Loucy (cell line): ENCODE measurements around the gene SASH3.

Experiments
- H2AFZ ChIP-seq: fragments of 200-600 bp; sonication (generic); 2 replicates; pipeline ENCODE4 v1.6.0; 2016; ENCODE audit warnings: antibody characterized with exemption, mild to moderate bottlenecking, low read length, moderate library complexity
- H3F3A ChIP-seq: fragments of 200-600 bp; 2 replicates; pipeline ENCODE4 v1.6.0; 2016; ENCODE audit warnings: antibody characterized with exemption, low read depth, mild to moderate bottlenecking
- H3K27me3 ChIP-seq: fragments of 200-600 bp; sonication (generic); 2 replicates; pipeline ENCODE4 v1.6.1; 2014; ENCODE audit warnings: low read length, mild to moderate bottlenecking; ENCODE audit not compliant: insufficient read depth, poor library complexity, severe bottlenecking
- H3K36me3 ChIP-seq: fragments of 200-600 bp; sonication (generic); 2 replicates; pipeline ENCODE4 v1.6.1; 2016; ENCODE audit warnings: low read length; ENCODE audit not compliant: insufficient read depth
- H3K4me1 ChIP-seq: fragments of 200-600 bp; sonication (generic); 2 replicates; pipeline ENCODE4 v1.5.1; 2014; ENCODE audit warnings: low read length, mild to moderate bottlenecking; ENCODE audit not compliant: insufficient read depth, poor library complexity, severe bottlenecking
- H3K4me2 ChIP-seq: fragments of 200-600 bp; sonication (generic); 2 replicates; pipeline ENCODE4 v1.6.0; 2014; ENCODE audit warnings: antibody characterized with exemption, low read length, low read depth, mild to moderate bottlenecking; ENCODE audit not compliant: poor library complexity, severe bottlenecking
- H3K4me3 ChIP-seq: fragments of 200-600 bp; sonication (generic); 2 replicates; pipeline ENCODE4 v1.5.1; 2014; ENCODE audit warnings: low read length, mild to moderate bottlenecking, mixed read lengths; ENCODE audit not compliant: poor library complexity, severe bottlenecking
- H3K79me2 ChIP-seq: fragments of 200-600 bp; sonication (generic); 2 replicates; pipeline ENCODE4 v1.6.1; 2014; ENCODE audit warnings: low read length; ENCODE audit not compliant: insufficient read depth
- H3K9ac ChIP-seq: fragments of 200-600 bp; sonication (generic); 2 replicates; pipeline ENCODE4 v1.6.0; 2014; ENCODE audit warnings: mild to moderate bottlenecking, low read depth, low read length, moderate library complexity; ENCODE audit not compliant: poor library complexity, severe bottlenecking
- H3K9me2 ChIP-seq: fragments of 200-600 bp; sonication (generic); replicated peaks from 2 replicates; pipeline ENCODE4 v1.6.1; 2016; ENCODE audit warnings: low read depth, low read length, mixed read lengths
- H3K9me3 ChIP-seq: fragments of 200-600 bp; sonication (generic); 2 replicates; pipeline ENCODE4 v1.6.1; 2014; ENCODE audit warnings: mild to moderate bottlenecking, antibody characterized with exemption, low read length, low read depth; ENCODE audit not compliant: insufficient read depth
- H4K20me1 ChIP-seq: fragments of 200-600 bp; sonication (generic); 2 replicates; pipeline ENCODE4 v1.6.0; 2014; ENCODE audit warnings: antibody characterized with exemption, low read length, mild to moderate bottlenecking; ENCODE audit not compliant: insufficient read depth, poor library complexity, severe bottlenecking
- CTCF ChIP-seq: fragments of 200-600 bp; sonication (generic); conservative IDR thresholded peaks from 2 replicates; pipeline ENCODE4 v1.5.1; 2014; ENCODE audit warnings: mild to moderate bottlenecking, antibody characterized with exemption, low read length
- EZH2phosphoT487 ChIP-seq: fragments of 200-600 bp; IDR thresholded peaks from 2 replicates; pipeline ENCODE4 v1.6.1; 2018; ENCODE audit warnings: antibody characterized with exemption, mild to moderate bottlenecking, moderate library complexity, borderline replicate concordance

Gene SASH3

GRCh38 chrX:129771266-129771995 is 8.3 kb upstream of the SASH3 start:
- no peaks in the 10 kb centered on the region for H3K36me3 ChIP-seq
- no peaks in the 10 kb centered on the region for H3K9me2 ChIP-seq
- H3K9ac ChIP-seq, result peak overlapping the region; percentile 47
- peaks cover 6% of the 10 kb centered on the region; the same call in 1 of the 2 replicates for H3F3A ChIP-seq
- peaks cover 19% of the 10 kb centered on the region; the same call in 1 of the 2 replicates for H3K79me2 ChIP-seq
- H3K4me2 ChIP-seq, result peak overlapping the region; percentile 26
- no peaks in the 10 kb centered on the region for H4K20me1 ChIP-seq
- H2AFZ ChIP-seq, result no peak overlapping the region
- H3K9me3 ChIP-seq, result no peaks in the 10 kb centered on the region
- peaks cover 82% of the 10 kb centered on the region for H3K4me1 ChIP-seq
- no peaks in the 10 kb centered on the region for H3K27me3 ChIP-seq
- H3K4me3 ChIP-seq, result no peak overlapping the region
- no peak for TF ChIP-seq EZH2phosphoT487

GRCh38 chrX:129772796-129773431 is 6.8 kb upstream of the SASH3 start:
- Histone ChIP-seq H3K9me3 (no peaks in the 10 kb centered on the region), H3K79me2 (peaks cover 16% of the 10 kb centered on the region), H3K4me1 (peaks cover 80% of the 10 kb centered on the region), H3K9ac (peak overlapping the region; percentile 19), H4K20me1 (no peaks in the 10 kb centered on the region), H3K4me3 (no peak overlapping the region), H3K36me3 (no peaks in the 10 kb centered on the region), H3F3A (peaks cover 6% of the 10 kb centered on the region; the same call in 1 of the 2 replicates), H3K27me3 (no peaks in the 10 kb centered on the region), H2AFZ (no peak overlapping the region), H3K9me2 (no peaks in the 10 kb centered on the region), H3K4me2 (peak overlapping the region; percentile 23)
- TF ChIP-seq EZH2phosphoT487 (no peak), CTCF (no peak)

GRCh38 chrX:129773649-129774458 is 5.9 kb upstream of the SASH3 start:
- no peak overlapping the region for H3K4me3 ChIP-seq
- H3K9me3 ChIP-seq, result no peaks in the 10 kb centered on the region
- H3K4me1 ChIP-seq, result peaks cover 80% of the 10 kb centered on the region
- peak overlapping the region; percentile 8 for H3K9ac ChIP-seq
- H3K36me3 ChIP-seq, result no peaks in the 10 kb centered on the region
- no peaks in the 10 kb centered on the region for H4K20me1 ChIP-seq
- H3K79me2 ChIP-seq, result peaks cover 19% of the 10 kb centered on the region
- no peaks in the 10 kb centered on the region for H3K27me3 ChIP-seq
- no peak overlapping the region for H2AFZ ChIP-seq
- no peaks in the 10 kb centered on the region for H3K9me2 ChIP-seq
- TF ChIP-seq EZH2phosphoT487 (no peak), CTCF (no peak)
- peak overlapping the region; percentile 21 for H3K4me2 ChIP-seq
- peaks cover 3% of the 10 kb centered on the region; the same call in 1 of the 2 replicates for H3F3A ChIP-seq
